HL-60/S4 (cell line): ENCODE results near the gene FBP2.

Experiments
- in situ Hi-C: fragments of 300-500 bp; cut with MboI; formaldehyde crosslinking; loops from 2 replicates; pipeline ENCODE4 v1.14.3; 2022; ENCODE audit warnings: low sequenced_read_pairs

The FBP2 gene

GRCh38 chr9:94593459-94594345, at the start of gene FBP2:
TSS of gene FBP2 (minus strand) at chr9:94593824. CDS start at chr9:94593726, 98 bp downstream.
- in situ Hi-C loops = no loop called here

DNA sequence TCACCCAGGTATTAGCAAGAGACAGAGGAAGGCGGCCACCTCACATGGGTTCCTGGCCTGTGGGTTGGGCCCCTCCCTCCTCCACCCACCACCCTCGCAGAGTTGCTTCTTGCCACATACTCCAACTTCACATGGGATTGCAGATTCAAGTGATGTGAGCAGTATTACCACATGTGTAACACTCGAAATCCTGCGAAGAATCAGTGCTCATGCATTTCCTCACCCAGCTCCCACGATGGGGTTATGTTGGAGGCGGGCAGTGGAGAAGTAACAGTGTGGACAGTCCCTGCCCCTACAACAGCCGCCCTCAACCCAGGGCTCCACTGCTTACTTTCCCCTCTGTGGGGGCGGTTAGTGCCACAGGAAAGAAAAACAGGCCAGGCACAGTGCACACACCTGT, 49.6 kb upstream of the FBP2 start:
- in situ Hi-C loops = no loop called here

DNA sequence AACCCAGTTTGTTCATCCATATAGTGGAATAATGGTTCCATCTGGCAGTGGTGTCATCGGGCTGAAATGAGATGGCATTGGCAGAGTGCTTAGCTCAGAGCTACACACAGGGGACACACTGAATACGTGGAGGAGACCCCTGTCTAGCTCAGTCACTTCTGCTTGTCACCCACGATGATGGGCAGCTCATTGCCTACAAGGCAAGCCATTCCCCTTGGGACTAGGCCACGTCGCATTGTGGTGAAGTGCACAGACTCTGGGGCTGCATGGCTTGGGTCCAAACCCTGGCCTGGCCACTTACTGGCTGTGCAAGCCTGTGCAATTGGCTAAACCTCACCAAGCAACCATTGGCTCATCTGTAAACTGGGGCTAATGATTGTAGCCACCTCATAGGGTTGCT, 48.9 kb upstream of the FBP2 start:
- in situ Hi-C loops = no loop called here

DNA sequence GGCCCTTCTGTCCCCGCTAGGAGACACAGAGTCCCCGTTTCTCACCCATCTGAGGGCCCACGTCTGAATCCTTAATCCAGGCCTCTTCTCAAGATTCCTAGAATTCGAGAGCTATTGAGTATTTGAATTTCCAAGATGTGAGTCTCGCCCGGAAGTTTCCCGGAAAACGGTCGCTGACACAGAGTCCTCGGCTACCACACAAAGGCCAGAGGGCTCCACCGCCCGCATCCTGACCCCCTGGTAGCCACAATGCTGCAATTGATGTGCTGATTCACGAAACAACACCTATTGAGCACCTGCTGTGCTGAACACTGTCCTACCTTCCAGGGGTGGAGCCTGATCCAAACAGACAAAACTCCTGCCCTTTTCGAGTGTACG, 46.4 kb upstream of the FBP2 start:
- in situ Hi-C loops = no loop called here

DNA sequence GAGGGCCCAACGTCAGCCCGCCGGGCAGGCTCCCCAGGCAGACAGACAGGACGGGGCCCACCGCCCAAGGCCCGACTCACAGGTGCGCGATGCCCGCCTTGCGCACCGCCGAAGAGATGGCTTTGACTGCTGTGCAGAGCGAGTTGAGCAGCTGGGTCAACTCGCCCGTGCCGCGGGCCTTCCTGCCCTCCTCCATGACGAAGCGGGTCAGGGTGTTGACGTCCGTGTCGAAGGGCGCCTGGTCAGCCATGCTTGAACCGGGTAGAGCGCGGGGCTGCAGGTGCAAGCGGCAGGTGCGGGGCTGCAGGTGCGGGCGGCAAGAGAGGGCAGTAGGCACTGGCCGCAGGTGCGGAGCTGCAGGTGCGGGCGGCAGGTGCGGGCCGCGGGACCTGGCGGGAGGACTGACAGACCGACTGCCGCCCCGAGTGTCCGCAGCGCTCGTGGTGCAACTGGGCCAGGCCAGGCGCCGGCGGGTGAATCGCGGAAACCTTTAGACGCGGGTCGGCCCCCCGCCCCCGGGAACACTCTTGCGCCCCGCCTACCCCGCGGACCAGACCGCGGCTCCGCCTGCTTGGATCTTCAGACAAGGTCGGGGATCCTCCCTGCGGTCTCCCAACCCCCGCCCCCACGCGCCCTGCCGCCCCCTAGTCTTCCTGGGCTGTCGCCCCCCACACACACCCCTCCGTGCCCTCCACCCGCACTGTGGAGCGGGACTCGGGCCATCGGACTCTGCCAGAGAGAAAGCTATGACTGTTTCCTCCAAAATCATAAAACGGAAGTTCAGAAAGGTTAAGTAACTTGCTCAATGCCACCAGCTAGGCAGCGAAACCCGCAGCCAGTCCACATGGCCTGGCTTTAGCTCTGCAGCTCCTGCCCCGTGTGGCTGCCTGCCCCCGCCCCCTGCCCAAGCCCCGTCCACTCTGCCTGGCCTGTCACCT, 45.7 kb upstream of the FBP2 start, which contains the start of gene FBP1:
Gene FBP1 (minus strand): TSS at position 458 of the 938 bp plus-strand sequence. CDS start 208 bp downstream, at position 250.
- in situ Hi-C loops = no loop called here

GRCh38 chr9:94638335-94639060, 44.9 kb upstream of the FBP2 start:
- in situ Hi-C loops = no loop called here

DNA sequence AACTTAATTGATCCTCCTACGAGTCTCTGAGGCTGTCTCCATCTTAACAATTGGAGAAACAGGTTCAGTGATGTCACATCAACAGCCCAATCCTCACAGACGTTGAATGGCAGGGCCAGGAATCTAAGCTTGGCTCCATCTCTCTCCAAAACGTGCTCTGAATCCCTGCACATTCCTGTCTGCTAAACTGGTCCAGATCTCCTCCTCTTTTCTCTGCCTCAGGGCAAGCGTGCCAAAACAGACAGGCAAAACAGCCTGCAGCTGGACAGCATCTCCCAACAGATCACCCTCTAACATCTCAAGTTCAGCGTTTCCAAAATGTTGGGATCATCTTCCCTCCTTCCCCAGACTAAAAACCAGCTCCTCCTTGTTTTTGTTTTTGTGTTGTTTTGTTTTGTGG, 39.1 kb upstream of the FBP2 start:
- in situ Hi-C loops = no loop called here

DNA sequence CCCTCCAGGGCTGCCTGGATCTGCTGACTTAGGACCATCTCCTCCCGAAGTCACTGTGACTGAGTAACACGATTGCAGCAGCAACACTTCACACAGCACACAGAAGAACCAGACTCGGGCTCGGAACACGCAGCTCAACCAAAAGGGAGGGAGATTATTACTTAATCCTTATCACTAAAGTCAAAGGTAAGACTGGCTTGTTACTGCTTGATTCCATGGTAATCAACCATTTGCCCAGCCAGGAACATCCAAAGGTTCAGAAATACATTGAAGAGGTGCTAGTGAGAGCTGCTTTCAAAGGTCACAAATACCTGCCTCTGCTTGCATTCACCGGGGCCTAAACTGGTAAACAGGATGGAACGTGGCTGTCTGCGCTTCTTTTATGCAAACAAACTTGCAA, 38.0 kb upstream of the FBP2 start:
- in situ Hi-C loops = no loop called here

DNA sequence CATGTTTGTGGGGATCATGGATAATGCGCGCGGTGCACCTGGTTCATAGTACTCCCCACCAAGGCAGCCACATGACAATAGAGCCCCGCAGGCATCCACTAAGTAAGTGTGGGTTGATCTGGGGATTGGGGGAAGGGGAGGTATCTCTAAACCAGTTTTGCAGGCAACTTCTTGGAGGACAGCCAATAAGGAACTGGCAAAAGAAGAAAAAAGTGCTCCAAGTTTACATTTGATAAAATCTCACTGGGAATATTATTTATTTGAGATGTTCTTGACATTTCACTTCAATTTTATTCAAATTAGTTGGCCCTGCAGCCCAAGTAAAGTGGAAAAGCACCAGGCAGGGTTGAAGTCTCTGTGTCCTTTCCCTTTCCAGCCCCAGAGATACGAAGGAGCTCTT, 37.2 kb upstream of the FBP2 start:
- in situ Hi-C loops = no loop called here

DNA sequence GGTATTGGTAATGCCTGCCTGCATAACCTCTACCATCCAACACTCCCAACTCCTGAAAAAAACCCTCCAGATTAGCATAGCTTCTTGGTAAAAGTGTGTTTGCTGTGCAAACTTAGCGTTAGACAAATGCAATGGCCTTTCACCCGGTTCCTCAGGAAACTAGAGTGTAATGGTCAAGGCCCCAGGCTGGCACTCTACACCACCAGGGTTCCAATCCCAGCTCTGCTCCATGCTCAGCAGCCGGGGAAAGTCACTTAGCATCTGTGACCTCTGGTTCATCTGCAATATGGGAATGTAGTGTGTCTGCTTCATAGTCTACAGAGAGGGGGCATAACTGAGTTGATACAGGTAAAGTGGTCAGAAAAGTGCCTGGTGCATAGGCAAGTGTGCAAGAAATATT, 36.7 kb upstream of the FBP2 start:
- in situ Hi-C loops = no loop called here

DNA sequence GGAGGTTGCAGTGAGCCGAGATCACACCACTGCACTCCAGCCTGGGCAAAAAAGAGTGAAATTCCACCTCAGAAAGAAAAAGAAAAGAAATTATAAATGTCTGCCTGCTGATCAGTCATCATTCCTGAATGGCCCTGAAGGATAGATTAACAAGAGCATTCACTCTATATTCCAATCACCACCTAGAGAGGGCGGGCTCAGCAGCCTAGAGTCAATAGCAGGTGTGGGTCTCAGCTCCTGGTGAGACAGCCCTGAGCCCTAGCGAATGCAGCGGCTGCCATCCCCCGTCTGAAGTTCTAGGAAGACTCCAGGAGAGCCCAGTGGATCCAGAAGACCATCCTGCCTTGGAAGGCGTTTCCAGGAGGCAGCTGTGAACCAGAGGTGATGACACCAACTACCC, 33.7 kb upstream of the FBP2 start:
- in situ Hi-C loops = no loop called here

DNA sequence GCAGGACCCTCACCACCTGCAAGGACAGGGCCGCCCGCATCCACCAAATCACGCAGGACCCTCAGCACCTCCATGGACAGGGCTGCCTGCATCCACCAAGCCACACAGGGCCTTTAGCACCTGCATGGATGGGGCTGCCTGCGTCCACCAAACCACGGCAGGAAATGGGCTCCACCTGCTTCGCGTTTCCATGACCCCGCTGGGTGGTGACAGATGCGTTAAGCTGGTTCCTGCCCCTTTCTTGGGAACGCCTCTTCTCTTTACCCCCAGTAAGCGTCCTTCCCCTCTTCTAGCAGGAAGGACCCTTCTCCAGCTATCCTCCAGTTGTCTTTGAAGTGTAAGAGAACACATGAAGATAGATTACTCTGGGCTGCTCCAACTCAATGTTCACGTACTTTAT, 32.2 kb upstream of the FBP2 start:
- in situ Hi-C loops = no loop called here

DNA sequence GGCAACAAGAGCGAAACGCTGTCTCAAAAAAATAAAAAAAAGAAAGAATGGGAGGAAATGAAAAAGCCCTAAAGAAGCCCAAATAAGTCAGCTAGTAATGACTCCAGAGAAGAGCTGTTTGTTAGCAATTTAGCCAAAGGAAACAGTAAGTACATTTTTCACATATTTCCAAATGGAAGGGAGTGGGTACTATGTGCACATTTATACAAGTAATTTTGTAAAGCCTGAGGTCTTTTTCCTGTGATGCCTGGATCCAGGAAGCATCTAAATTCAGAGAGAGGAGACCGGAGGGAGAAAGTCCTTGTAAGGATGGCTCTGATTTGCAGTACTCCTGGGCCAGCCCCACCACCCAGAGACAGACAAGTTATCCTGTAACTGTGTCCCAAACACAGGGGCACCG, 31.0 kb upstream of the FBP2 start:
- in situ Hi-C loops = no loop called here

DNA sequence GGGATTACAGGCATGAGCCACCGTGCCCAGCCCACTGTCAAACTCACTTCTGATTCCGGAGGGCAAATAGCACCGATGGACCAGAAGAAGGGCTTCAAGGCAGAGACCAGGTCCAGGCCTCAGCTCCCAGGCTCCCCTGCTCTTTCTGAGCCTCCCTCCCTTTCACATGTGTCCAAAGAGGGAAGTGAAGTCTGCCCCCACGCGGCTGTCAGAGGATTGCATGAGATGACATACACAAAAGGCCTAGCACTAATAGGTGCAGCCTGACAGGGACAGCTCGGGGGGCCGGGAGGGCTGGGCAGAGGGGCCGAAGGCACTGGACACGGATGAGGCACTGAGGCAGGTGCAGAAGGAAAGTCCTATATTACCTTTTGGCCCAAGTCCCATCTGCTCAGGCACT, 29.6 kb upstream of the FBP2 start:
- in situ Hi-C loops = no loop called here

- in situ Hi-C loops = no loop called here
Observed at GRCh38 chr9:94622087-94622800, 28.6 kb upstream of the FBP2 start.

GRCh38 chr9:94619026-94619425, 25.4 kb upstream of the FBP2 start:
- in situ Hi-C loops = no loop called here

DNA sequence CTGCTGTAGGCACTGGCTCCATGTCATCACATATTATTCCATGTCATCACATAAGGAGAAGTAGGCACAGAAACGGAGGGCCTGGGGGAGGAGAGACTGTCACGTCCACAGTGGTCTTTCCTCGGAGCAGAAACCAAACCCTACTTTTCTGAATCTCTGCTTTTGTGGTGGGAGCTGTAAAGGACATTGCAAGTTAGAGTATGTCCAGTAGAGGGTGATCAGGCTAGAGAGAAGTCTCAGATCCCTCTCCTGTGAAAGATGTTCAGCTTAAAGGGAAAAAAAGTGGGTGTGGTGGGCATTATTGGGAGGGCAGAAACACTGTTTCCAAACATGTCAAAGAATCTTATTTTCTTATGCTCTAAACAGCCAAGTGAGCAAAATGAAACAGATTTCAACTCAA, 19.4 kb upstream of the FBP2 start:
- in situ Hi-C loops = no loop called here

GRCh38 chr9:94612071-94612470, 18.4 kb upstream of the FBP2 start:
- in situ Hi-C loops = no loop called here

DNA sequence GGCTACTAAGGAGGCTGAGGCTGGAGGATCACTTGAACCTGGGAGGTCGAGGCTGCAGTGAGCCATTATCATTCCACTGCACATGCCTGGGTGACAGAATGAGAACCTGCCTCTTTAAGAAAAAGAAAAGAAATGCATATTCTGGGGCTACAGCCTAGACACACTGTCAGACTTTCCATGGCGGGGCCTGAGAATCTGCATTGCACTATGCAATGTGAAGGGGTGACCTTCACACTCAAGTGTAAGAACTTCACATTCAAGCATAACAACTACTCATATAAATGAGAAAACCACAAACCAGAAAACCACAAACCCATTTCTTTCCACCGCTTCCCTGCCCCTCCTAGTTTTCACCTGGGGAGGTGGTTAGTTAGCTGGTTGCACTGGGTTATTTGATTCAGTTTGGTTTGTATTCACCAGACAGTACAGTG, 18.0 kb upstream of the FBP2 start:
- in situ Hi-C loops = no loop called here

DNA sequence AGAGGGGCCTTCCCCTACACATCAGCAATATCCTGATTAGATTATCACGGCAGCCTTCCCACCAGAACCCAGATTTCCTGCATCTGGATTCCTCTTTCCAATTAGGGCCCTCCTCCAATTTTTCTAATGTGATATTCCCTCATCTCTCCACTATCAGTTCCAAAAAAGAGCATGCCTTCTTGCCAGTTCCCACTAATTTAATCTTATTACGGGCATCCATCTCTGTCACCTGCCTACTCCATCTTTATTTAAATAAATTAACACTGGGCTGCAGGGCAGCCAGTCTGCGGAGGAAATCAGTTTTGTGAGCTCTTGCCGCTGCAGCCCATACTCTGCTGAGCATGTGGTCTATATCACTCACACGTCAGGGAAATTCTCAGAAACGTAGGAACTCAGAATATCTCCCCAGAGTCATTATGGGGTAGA, 16.6 kb upstream of the FBP2 start:
- in situ Hi-C loops = no loop called here

- in situ Hi-C loops = no loop called here
Observed at GRCh38 chr9:94607423-94607691, 13.7 kb upstream of the FBP2 start.
